ENCODE measurements around the gene EIPR1. TPM values are rescaled to one million over a fixed set of nuclear protein-coding genes. Genes with fewer than 3 reads are reported as not detected.
A peak's percentile ranks its signal among the peaks of the same experiment; 100 is the strongest.

The EIPR1 gene
- total and polyA plus RNA-seq, 2 of the 13 experiments (the other 11 are each of a cell fraction or from before 2014, with no cell fraction given) = 70.0 to 96.3 TPM

- 43% methylated on average over 4 of the region's 4 CpGs for WGBS (ENCODE audit: low lambda C conversion rate)
- ATAC-seq = peak; percentile 10; the same call in 1 of the 3 replicates
- CTCF ChIA-PET (ENCODE audit: low intra/inter-chr PET ratio, low total read pairs) = no interaction called here
- H3K4me3 ChIP-seq (replicated peaks in 1 of 3; ENCODE audit: insufficient read depth in 1 of 3, low read depth in 2 of 3, low read length in 3 of 3) = no peak overlapping the region
- peaks cover 15% of the 10 kb centered on the region for H3K4me1 ChIP-seq (ENCODE audit: insufficient read depth, low read length)
- no TSS peak for BruUV-seq (replicated peaks)
- peaks cover 7 to 18% of the 10 kb centered on the region in 2 experiments; a peak in 4 of 5 replicates for H3K36me3 ChIP-seq (replicated peaks in 1 of 2; ENCODE audit: control insufficient read depth in 1 of 2, insufficient read depth in 2 of 2, low read length in 2 of 2)
- H3K9me3 ChIP-seq (ENCODE audit: low read length) = no peaks in the 10 kb centered on the region
- FAIRE-seq = no peak
- in situ Hi-C loops (cut with HindIII; ENCODE audit: extremely low pct_ligation_motif_present, low pct_unique_long_range_greater_than_20kb) = no loop called here
- H3K27me3 ChIP-seq (ENCODE audit: control insufficient read depth in 1 of 2, insufficient read depth in 2 of 2, low read length in 2 of 2) = no peaks in the 10 kb centered on the region
- no peak overlapping the region for H2AFZ ChIP-seq (ENCODE audit: low read length)
- H3K79me2 ChIP-seq (ENCODE audit: insufficient read depth, low read length) = no peaks in the 10 kb centered on the region
- H3K9ac ChIP-seq (ENCODE audit: insufficient read depth, low read depth, low read length) = no peak overlapping the region
- intact Hi-C loops (cut with micrococcal nuclease; ENCODE audit: unreplicated experiment) = no loop called here
- DNase-seq (ENCODE audit: low spot score) = no peak
- TF ChIP-seq ZFP1 (CRISPR knock-in tag; IDR thresholded peaks at IDR 0.05) (no peak), NKX3-1 (CRISPR knock-in tag; IDR thresholded peaks at IDR 0.05) (no peak), KMT2B (CRISPR knock-in tag; IDR thresholded peaks at IDR 0.05) (no peak), NAIF1 (CRISPR knock-in tag; IDR thresholded peaks at IDR 0.05; ENCODE audit: borderline replicate concordance) (no peak), ZNF124 (CRISPR knock-in tag; IDR thresholded peaks at IDR 0.05) (no peak), RBM39 (IDR thresholded peaks at IDR 0.05; ENCODE audit: low read depth, low read length, poor library complexity, severe bottlenecking) (no peak), NFYC (CRISPR knock-in tag; IDR thresholded peaks at IDR 0.05) (no peak)
- peaks cover 44% of the 10 kb centered on the region for H4K20me1 ChIP-seq (ENCODE audit: insufficient read depth, low read length)
- POLR2A ChIA-PET = no interaction called here
- no peak overlapping the region for H3K4me2 ChIP-seq (ENCODE audit: low read depth, low read length)
- H3K27ac ChIP-seq (ENCODE audit: extremely low read length, insufficient read depth, low read length) = no peak overlapping the region
Measured at GRCh38 chr2:3294493-3294892, 83.1 kb downstream of the EIPR1 start.

GRCh38 chr2:3294069-3294468 lies 83.5 kb downstream of the EIPR1 start:
- H3K4me3 ChIP-seq (replicated peaks in 1 of 3; ENCODE audit: insufficient read depth in 1 of 3, low read depth in 2 of 3, low read length in 3 of 3) = no peak overlapping the region
- peaks cover 7 to 14% of the 10 kb centered on the region in 2 experiments; a peak in 4 of 5 replicates for H3K36me3 ChIP-seq (replicated peaks in 1 of 2; ENCODE audit: control insufficient read depth in 1 of 2, insufficient read depth in 2 of 2, low read length in 2 of 2)
- no peak overlapping the region for H2AFZ ChIP-seq (ENCODE audit: low read length)
- peak; percentile 89 for FAIRE-seq
- DNase-seq (ENCODE audit: low spot score) = peak; percentile 66
- ATAC-seq = peak; percentile 81
- intact Hi-C loops (cut with micrococcal nuclease; ENCODE audit: unreplicated experiment) (no loop called here), in situ Hi-C loops (cut with HindIII; ENCODE audit: extremely low pct_ligation_motif_present, low pct_unique_long_range_greater_than_20kb) (no loop called here)
- POLR2A ChIA-PET = no interaction called here
- no TSS peak for BruUV-seq (replicated peaks)
- CTCF ChIA-PET (ENCODE audit: low intra/inter-chr PET ratio, low total read pairs) = no interaction called here
- no peak overlapping the region for H3K9ac ChIP-seq (ENCODE audit: insufficient read depth, low read depth, low read length)
- no peak overlapping the region for H3K27ac ChIP-seq (ENCODE audit: extremely low read length, insufficient read depth, low read length)
- H3K79me2 ChIP-seq (ENCODE audit: insufficient read depth, low read length) = no peaks in the 10 kb centered on the region
- H3K4me2 ChIP-seq (ENCODE audit: low read depth, low read length) = no peak overlapping the region
- 4% methylated on average over 3 of the region's 3 CpGs for WGBS (ENCODE audit: low lambda C conversion rate)
- no peaks in the 10 kb centered on the region for H3K9me3 ChIP-seq (ENCODE audit: low read length)
- H3K27me3 ChIP-seq (ENCODE audit: control insufficient read depth in 1 of 2, insufficient read depth in 2 of 2, low read length in 2 of 2) = no peaks in the 10 kb centered on the region
- peaks cover 15% of the 10 kb centered on the region for H3K4me1 ChIP-seq (ENCODE audit: insufficient read depth, low read length)
- H4K20me1 ChIP-seq (ENCODE audit: insufficient read depth, low read length) = peaks cover 44% of the 10 kb centered on the region
- no peak for TF ChIP-seq HOXD1 (CRISPR knock-in tag; IDR thresholded peaks at IDR 0.05)
- TF ChIP-seq, protein P1, sequence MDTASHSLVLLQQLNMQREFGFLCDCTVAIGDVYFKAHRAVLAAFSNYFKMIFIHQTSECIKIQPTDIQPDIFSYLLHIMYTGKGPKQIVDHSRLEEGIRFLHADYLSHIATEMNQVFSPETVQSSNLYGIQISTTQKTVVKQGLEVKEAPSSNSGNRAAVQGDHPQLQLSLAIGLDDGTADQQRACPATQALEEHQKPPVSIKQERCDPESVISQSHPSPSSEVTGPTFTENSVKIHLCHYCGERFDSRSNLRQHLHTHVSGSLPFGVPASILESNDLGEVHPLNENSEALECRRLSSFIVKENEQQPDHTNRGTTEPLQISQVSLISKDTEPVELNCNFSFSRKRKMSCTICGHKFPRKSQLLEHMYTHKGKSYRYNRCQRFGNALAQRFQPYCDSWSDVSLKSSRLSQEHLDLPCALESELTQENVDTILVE (CRISPR knock-in tag; IDR thresholded peaks at IDR 0.05) = no peak
- peak; percentile 91; the same call in 1 of the 2 replicates for TF ChIP-seq RXRA (CRISPR knock-in tag; IDR thresholded peaks at IDR 0.05)
- peak; percentile 78 for TF ChIP-seq NR2C2 (CRISPR knock-in tag; IDR thresholded peaks at IDR 0.05; ENCODE audit: borderline replicate concordance)
- no peak for TF ChIP-seq NFAT5 (CRISPR knock-in tag; IDR thresholded peaks at IDR 0.05)

All from HepG2 (cell line).